K562 (cell line): ENCODE measurements around the gene CBLIF. TPM values are rescaled to one million over a fixed set of nuclear protein-coding genes. Genes with fewer than 3 reads are reported as not detected.
A peak's percentile ranks its signal among the peaks of the same experiment; 100 is the strongest.

ENCODE experiments used
- CEBPZ ChIP-seq: fragments of 150-350 bp; IDR thresholded peaks from 2 replicates; pipeline ENCODE4 v1.6.1; 2014; ENCODE audit warnings: low read depth, mild to moderate bottlenecking, low read length, borderline replicate concordance
- DIDO1 ChIP-seq: fragments of 450-650 bp; IDR thresholded peaks from 2 replicates; pipeline ENCODE4 v1.6.1; 2016; ENCODE audit warnings: low read depth, missing biosample characterization, missing genetic modification characterization
- ELF4 ChIP-seq: fragments of 450-650 bp; formaldehyde crosslinking; IDR thresholded peaks from 2 replicates; pipeline ENCODE4 v1.4.0; 2022; ENCODE audit warnings: missing genetic modification characterization
- ELK1 ChIP-seq: sonication (generic); formaldehyde crosslinking; IDR thresholded peaks from 2 replicates; pipeline ENCODE4 v1.8.1; 2022; ENCODE audit warnings: missing genetic modification reagents
- ETS1 ChIP-seq: conservative IDR thresholded peaks from 2 replicates; pipeline ENCODE4 v1.6.1; 2011; ENCODE audit warnings: low read depth, mild to moderate bottlenecking, low read length; ENCODE audit not compliant: control insufficient read depth
- MECOM ChIP-seq: fragments of 250-450 bp; sonication (Bioruptor Pico); IDR thresholded peaks from 2 replicates; pipeline ENCODE4 v1.8.0; 2022; ENCODE audit warnings: inconsistent platforms
- NFXL1 ChIP-seq: fragments of 450-650 bp; formaldehyde crosslinking; IDR thresholded peaks from 2 replicates; pipeline ENCODE4 v1.4.0; 2021; ENCODE audit warnings: mild to moderate bottlenecking
- PKNOX1 ChIP-seq: fragments of 450-650 bp; IDR thresholded peaks from 2 replicates; pipeline ENCODE4 v1.6.1; 2016
- POLR2H ChIP-seq: IDR thresholded peaks from 2 replicates; pipeline ENCODE4 v1.6.1; 2016; ENCODE audit warnings: missing genetic modification characterization, low read depth, mild to moderate bottlenecking, control low read depth, missing compliant biosample characterization, moderate library complexity
- SMARCA5 ChIP-seq: fragments of 450-650 bp; IDR thresholded peaks from 2 replicates; pipeline ENCODE4 v1.6.1; 2016
- SMC3 ChIP-seq: conservative IDR thresholded peaks from 2 replicates; pipeline ENCODE4 v1.6.1; 2011; ENCODE audit warnings: low read depth, low read length, improper control_type of control experiment; ENCODE audit not compliant: insufficient read depth
- TAF1 ChIP-seq: IDR thresholded peaks from 2 replicates; pipeline ENCODE4 v1.6.1; 2011; ENCODE audit warnings: mild to moderate bottlenecking, low read length, moderate library complexity; ENCODE audit not compliant: insufficient read depth, control insufficient read depth, severe bottlenecking; ENCODE audit errors: extremely low read depth
- ZNF584 ChIP-seq: fragments of 200-800 bp; sonication (Bioruptor generic); IDR thresholded peaks from 2 replicates; pipeline ENCODE4 v1.6.1; 2016; ENCODE audit warnings: low read depth, mild to moderate bottlenecking, missing genetic modification characterization, missing compliant biosample characterization
- polyA plus RNA-seq, 8 experiments: library from polyadenylated mRNA; depleted of rRNA in 4 of 8; stranded (reverse) in 5 of 8; unstranded in 3 of 8; fragments of >200 nt; fragmentation: Nextera tagmentation in 2 of 8; fragmentation: Illumina TruSeq in 1 of 8; extraction: Ambion mirVana in 2 of 8; extraction: Trizol in 1 of 8; gene quantifications; 2 replicates each; pipeline versions ENCODE4 v1.2.1 to v1.2.3, GENCODE V29; 2011 to 2014; ENCODE audit warnings: inconsistent platforms in 1 of 8, missing spikeins in 1 of 8
- total RNA-seq, 7 experiments: library from RNA; depleted of rRNA in 6 of 7; stranded (reverse); fragments of >200 nt in 6 of 7; fragmentation: Illumina TruSeq in 2 of 7; extraction: Trizol in 2 of 7; gene quantifications; 2 replicates each; pipeline versions ENCODE4 v1.2.1 to v1.2.3, GENCODE V29; 2011 to 2021; ENCODE audit warnings: low replicate concordance in 1 of 7
- TF ChIP-seq, protein P1 (sequence below), 2 experiments: IDR thresholded peaks in 1 of 2; conservative IDR thresholded peaks in 1 of 2; 2 replicates each; pipeline ENCODE4 v1.6.1; 2016; ENCODE audit warnings: low read depth in 2 of 2, mild to moderate bottlenecking in 1 of 2, missing compliant biosample characterization in 1 of 2, missing genetic modification characterization in 1 of 2, moderate library complexity in 1 of 2

The CBLIF gene
- total and polyA plus RNA-seq, 9 of the 15 experiments (the other 6 are each of a cell fraction or from before 2014, with no cell fraction given), result 0.07 to 0.83 (median 0.54) TPM

DNA sequence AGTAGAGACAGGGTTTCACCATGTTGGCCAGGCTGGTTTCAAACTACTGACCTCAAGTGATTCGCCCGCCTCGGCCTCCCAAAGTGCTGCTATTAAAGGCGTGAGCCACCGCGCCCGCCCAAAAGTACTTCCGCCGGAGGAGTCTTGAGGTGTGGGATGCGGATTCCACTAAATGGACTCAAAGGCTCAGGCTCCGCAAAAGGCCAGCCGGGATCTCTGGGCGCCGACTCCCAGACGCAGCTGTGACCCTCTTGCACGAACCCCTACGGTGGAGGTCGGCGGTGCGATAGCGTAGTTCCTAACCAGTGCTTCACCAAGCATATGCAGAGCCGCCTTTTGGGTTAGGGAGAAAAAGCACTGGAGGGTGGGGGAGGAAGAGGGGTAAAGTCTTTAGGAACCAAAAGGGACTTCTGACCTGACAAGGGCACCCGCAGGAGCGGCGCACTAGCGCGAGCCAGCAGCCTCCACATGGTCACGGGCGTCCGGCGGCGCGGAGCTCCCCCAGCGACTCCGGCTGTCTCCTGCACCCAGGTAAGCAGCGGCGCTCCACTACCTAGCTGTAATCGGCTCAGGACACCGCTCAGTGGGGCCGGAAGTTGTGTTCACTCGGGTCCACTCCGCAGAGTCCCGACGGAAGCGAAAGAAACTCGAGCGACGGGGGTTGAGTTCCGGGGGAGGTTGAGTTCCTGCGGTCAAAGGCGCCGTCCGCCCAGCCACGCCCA is 34.9 kb downstream of the CBLIF start, which contains the start of gene MRPL16 (continued):
- TF ChIP-seq CEBPZ (no peak), ZNF584 (CRISPR knock-in tag) (no peak), MECOM (0 out of 2 replicates have a peak, but pooled peaks have one; percentile 46), DIDO1 (tag) (peak; percentile 95), ELF4 (CRISPR knock-in tag) (no peak), SMARCA5 (no peak), NFXL1 (0 out of 2 replicates have a peak, but pooled peaks have one; percentile 50), SMC3 (peak; percentile 49; the same call in 1 of the 2 replicates), ELK1 (no peak), POLR2H (tag) (peak; percentile 38; the same call in 1 of the 2 replicates), TAF1 (peak; percentile 98), ETS1 (peak; percentile 80), PKNOX1 (peak; percentile 89)
- TF ChIP-seq, protein P1, sequence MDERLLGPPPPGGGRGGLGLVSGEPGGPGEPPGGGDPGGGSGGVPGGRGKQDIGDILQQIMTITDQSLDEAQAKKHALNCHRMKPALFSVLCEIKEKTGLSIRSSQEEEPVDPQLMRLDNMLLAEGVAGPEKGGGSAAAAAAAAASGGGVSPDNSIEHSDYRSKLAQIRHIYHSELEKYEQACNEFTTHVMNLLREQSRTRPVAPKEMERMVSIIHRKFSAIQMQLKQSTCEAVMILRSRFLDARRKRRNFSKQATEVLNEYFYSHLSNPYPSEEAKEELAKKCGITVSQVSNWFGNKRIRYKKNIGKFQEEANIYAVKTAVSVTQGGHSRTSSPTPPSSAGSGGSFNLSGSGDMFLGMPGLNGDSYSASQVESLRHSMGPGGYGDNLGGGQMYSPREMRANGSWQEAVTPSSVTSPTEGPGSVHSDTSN (CRISPR knock-in tag; IDR thresholded peaks at IDR 0.05; ENCODE audit: low read depth), result no peak
- TF ChIP-seq, protein P1 (tag; conservative IDR thresholded peaks at IDR 0.05; ENCODE audit: low read depth), result no peak
